Measurements from ENCODE around the gene PTDSS2.

Gene PTDSS2

GRCh38 chr11:491358-491757 is 41.3 kb downstream of the PTDSS2 start:
- no peaks in the 10 kb centered on the region for H3K27me3 ChIP-seq (ENCODE audit: control insufficient read depth in 1 of 2, insufficient read depth in 2 of 2, low read length in 2 of 2)
- H3K9ac ChIP-seq (ENCODE audit: low read length) = no peak overlapping the region
- peaks cover 13% of the 10 kb centered on the region for H3K36me3 ChIP-seq (ENCODE audit: insufficient read depth, low read length)
- no peak overlapping the region for H3K27ac ChIP-seq (ENCODE audit: low read depth, low read length)
- no peaks in the 10 kb centered on the region for H3K9me3 ChIP-seq (ENCODE audit: low read length)
- H3K4me1 ChIP-seq (ENCODE audit: insufficient read depth, low read length) = no peaks in the 10 kb centered on the region
- H3K4me3 ChIP-seq (ENCODE audit: low read depth in 1 of 2, low read length in 2 of 2) = no peak overlapping the region

GRCh38 chr11:492427-493226 is 42.5 kb downstream of the PTDSS2 start:
- H3K4me3 ChIP-seq (ENCODE audit: low read depth in 1 of 2, low read length in 2 of 2) = no peak overlapping the region
- peaks cover 25% of the 10 kb centered on the region for H3K36me3 ChIP-seq (ENCODE audit: insufficient read depth, low read length)
- H3K9me3 ChIP-seq (ENCODE audit: low read length) = no peaks in the 10 kb centered on the region
- no peaks in the 10 kb centered on the region for H3K27me3 ChIP-seq (ENCODE audit: control insufficient read depth in 1 of 2, insufficient read depth in 2 of 2, low read length in 2 of 2)
- no peaks in the 10 kb centered on the region for H3K4me1 ChIP-seq (ENCODE audit: insufficient read depth, low read length)
- H3K9ac ChIP-seq (ENCODE audit: low read length) = no peak overlapping the region
- H3K27ac ChIP-seq (ENCODE audit: low read depth, low read length) = no peak overlapping the region

GRCh38 chr11:494761-495536 is 44.9 kb downstream of the PTDSS2 start:
- H3K36me3 ChIP-seq (ENCODE audit: insufficient read depth, low read length) = peaks cover 45% of the 10 kb centered on the region
- no peak overlapping the region for H3K27ac ChIP-seq (ENCODE audit: low read depth, low read length)

GRCh38 chr11:495537-495931 is 45.5 kb downstream of the PTDSS2 start:
- Histone ChIP-seq H3K9ac (ENCODE audit: low read length) (no peak overlapping the region), H3K4me1 (ENCODE audit: insufficient read depth, low read length) (no peaks in the 10 kb centered on the region), H3K27me3 (ENCODE audit: control insufficient read depth in 1 of 2, insufficient read depth in 2 of 2, low read length in 2 of 2) (no peaks in the 10 kb centered on the region), H3K36me3 (ENCODE audit: insufficient read depth, low read length) (peaks cover 50% of the 10 kb centered on the region), H3K27ac (ENCODE audit: low read depth, low read length) (no peak overlapping the region), H3K9me3 (ENCODE audit: low read length) (no peaks in the 10 kb centered on the region), H3K4me3 (ENCODE audit: low read depth in 1 of 2, low read length in 2 of 2) (no peak overlapping the region)

More at GRCh38 chr11:494761-495536, 44.9 kb downstream of the PTDSS2 start:
- Histone ChIP-seq H3K27me3 (ENCODE audit: control insufficient read depth in 1 of 2, insufficient read depth in 2 of 2, low read length in 2 of 2) (no peaks in the 10 kb centered on the region), H3K4me3 (ENCODE audit: low read depth in 1 of 2, low read length in 2 of 2) (no peak overlapping the region), H3K9me3 (ENCODE audit: low read length) (no peaks in the 10 kb centered on the region), H3K9ac (ENCODE audit: low read length) (no peak overlapping the region), H3K4me1 (ENCODE audit: insufficient read depth, low read length) (no peaks in the 10 kb centered on the region)

GRCh38 chr11:496834-497564 is 46.9 kb downstream of the PTDSS2 start:
- Histone ChIP-seq H3K27ac (ENCODE audit: low read depth, low read length) (no peak overlapping the region), H3K27me3 (ENCODE audit: control insufficient read depth in 1 of 2, insufficient read depth in 2 of 2, low read length in 2 of 2) (no peaks in the 10 kb centered on the region), H3K4me3 (ENCODE audit: low read depth in 1 of 2, low read length in 2 of 2) (no peak overlapping the region), H3K9ac (ENCODE audit: low read length) (no peak overlapping the region), H3K36me3 (ENCODE audit: insufficient read depth, low read length) (peaks cover 59% of the 10 kb centered on the region), H3K9me3 (ENCODE audit: low read length) (no peaks in the 10 kb centered on the region), H3K4me1 (ENCODE audit: insufficient read depth, low read length) (no peaks in the 10 kb centered on the region)

- no peak overlapping the region for H3K4me3 ChIP-seq (ENCODE audit: low read depth in 1 of 2, low read length in 2 of 2)
- H3K9ac ChIP-seq (ENCODE audit: low read length) = no peak overlapping the region
- no peak overlapping the region for H3K27ac ChIP-seq (ENCODE audit: low read depth, low read length)
- H3K9me3 ChIP-seq (ENCODE audit: low read length) = no peaks in the 10 kb centered on the region
- H3K36me3 ChIP-seq (ENCODE audit: insufficient read depth, low read length) = peaks cover 59% of the 10 kb centered on the region
- H3K4me1 ChIP-seq (ENCODE audit: insufficient read depth, low read length) = no peaks in the 10 kb centered on the region
- H3K27me3 ChIP-seq (ENCODE audit: control insufficient read depth in 1 of 2, insufficient read depth in 2 of 2, low read length in 2 of 2) = no peaks in the 10 kb centered on the region
These were observed 47.7 kb downstream of the PTDSS2 start for GRCh38 chr11:497565-498296.

- H3K9ac ChIP-seq (ENCODE audit: low read length) = no peak overlapping the region
- H3K27ac ChIP-seq (ENCODE audit: low read depth, low read length) = no peak overlapping the region
- peaks cover 59% of the 10 kb centered on the region for H3K36me3 ChIP-seq (ENCODE audit: insufficient read depth, low read length)
- no peaks in the 10 kb centered on the region for H3K9me3 ChIP-seq (ENCODE audit: low read length)
- no peaks in the 10 kb centered on the region for H3K27me3 ChIP-seq (ENCODE audit: control insufficient read depth in 1 of 2, insufficient read depth in 2 of 2, low read length in 2 of 2)
- no peak overlapping the region for H3K4me3 ChIP-seq (ENCODE audit: low read depth in 1 of 2, low read length in 2 of 2)
- peaks cover under 1% of the 10 kb centered on the region for H3K4me1 ChIP-seq (ENCODE audit: insufficient read depth, low read length)
These were observed 48.5 kb downstream of the PTDSS2 start for GRCh38 chr11:498297-499181.

GRCh38 chr11:499201-500076 is 49.4 kb downstream of the PTDSS2 start:
- Histone ChIP-seq H3K36me3 (ENCODE audit: insufficient read depth, low read length) (peaks cover 59% of the 10 kb centered on the region), H3K4me1 (ENCODE audit: insufficient read depth, low read length) (peaks cover 5% of the 10 kb centered on the region), H3K4me3 (ENCODE audit: low read depth in 1 of 2, low read length in 2 of 2) (no peak overlapping the region), H3K27ac (ENCODE audit: low read depth, low read length) (no peak overlapping the region), H3K27me3 (ENCODE audit: control insufficient read depth in 1 of 2, insufficient read depth in 2 of 2, low read length in 2 of 2) (no peaks in the 10 kb centered on the region), H3K9me3 (ENCODE audit: low read length) (no peaks in the 10 kb centered on the region), H3K9ac (ENCODE audit: low read length) (no peak overlapping the region)

GRCh38 chr11:501001-501682 is 51.1 kb downstream of the PTDSS2 start:
- Histone ChIP-seq H3K4me3 (ENCODE audit: low read depth in 1 of 2, low read length in 2 of 2) (no peak overlapping the region), H3K4me1 (ENCODE audit: insufficient read depth, low read length) (peaks cover 21% of the 10 kb centered on the region), H3K9ac (ENCODE audit: low read length) (no peak overlapping the region), H3K27ac (ENCODE audit: low read depth, low read length) (no peak overlapping the region), H3K36me3 (ENCODE audit: insufficient read depth, low read length) (peaks cover 50% of the 10 kb centered on the region), H3K9me3 (ENCODE audit: low read length) (no peaks in the 10 kb centered on the region), H3K27me3 (ENCODE audit: control insufficient read depth in 1 of 2, insufficient read depth in 2 of 2, low read length in 2 of 2) (no peaks in the 10 kb centered on the region)
